ENCODE measurements around the gene SOCS4.

Gene SOCS4

GRCh38 chr14:55047301-55048053, 20.4 kb downstream of the SOCS4 start:
- 0 out of 2 replicates have a peak, but pooled peaks cover under 1% of the 10 kb centered on the region for H4K20me1 ChIP-seq (ENCODE audit: insufficient read depth)
- peaks cover under 1% of the 10 kb centered on the region for H3K4me1 ChIP-seq (ENCODE audit: low read depth, poor library complexity, severe bottlenecking)
- H3K79me2 ChIP-seq (ENCODE audit: insufficient read depth, low read depth) = peaks cover 5% of the 10 kb centered on the region
- no peaks in the 10 kb centered on the region for H3K36me3 ChIP-seq (ENCODE audit: insufficient read depth)
- no peak overlapping the region for H3K9ac ChIP-seq
- no peaks in the 10 kb centered on the region for H3K27me3 ChIP-seq (ENCODE audit: insufficient read depth, low read depth)
- H3K4me2 ChIP-seq = no peak overlapping the region
- no peak overlapping the region for H3K27ac ChIP-seq
- H2AFZ ChIP-seq (ENCODE audit: low read depth) = no peak overlapping the region
- H3K4me3 ChIP-seq (IDR thresholded peaks at IDR 0.05; ENCODE audit: insufficient read depth, low read depth, low read length) = no peak overlapping the region
- no peak for TF ChIP-seq CTCF (conservative IDR thresholded peaks at IDR 0.05; ENCODE audit: low read depth, low read length)

DNA sequence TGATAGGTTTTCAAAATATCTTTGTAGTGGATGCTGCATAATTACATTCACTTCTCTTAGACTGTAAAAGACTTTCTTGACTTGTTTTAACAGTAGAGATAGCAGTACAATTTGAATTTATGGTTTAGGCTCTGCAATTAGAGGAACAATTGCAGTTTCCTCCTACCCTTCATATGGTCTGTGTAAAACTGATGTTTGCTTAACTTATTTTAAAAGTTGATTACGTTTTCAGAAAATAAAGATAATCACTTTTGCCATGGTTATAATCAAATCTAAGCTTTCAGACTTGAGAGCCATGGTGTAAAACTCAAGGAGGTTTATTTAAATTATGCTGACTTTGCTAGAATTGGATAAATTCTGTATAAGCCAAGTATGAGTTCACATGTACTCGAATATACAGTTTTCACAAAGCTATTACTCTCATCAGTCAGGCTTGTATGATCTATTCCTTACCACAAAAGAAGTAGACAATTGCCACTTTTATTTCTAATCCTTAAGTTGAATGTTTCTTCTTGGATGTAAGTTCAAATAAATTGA, 21.9 kb downstream of the SOCS4 start:
- H2AFZ ChIP-seq (ENCODE audit: low read depth) = no peak overlapping the region
- no peak overlapping the region for H3K4me2 ChIP-seq
- no peaks in the 10 kb centered on the region for H3K27me3 ChIP-seq (ENCODE audit: insufficient read depth, low read depth)
- peaks cover 12% of the 10 kb centered on the region for H3K4me1 ChIP-seq (ENCODE audit: low read depth, poor library complexity, severe bottlenecking)
- H4K20me1 ChIP-seq (ENCODE audit: insufficient read depth) = 0 out of 2 replicates have a peak, but pooled peaks cover 7% of the 10 kb centered on the region
- H3K4me3 ChIP-seq (IDR thresholded peaks at IDR 0.05; ENCODE audit: insufficient read depth, low read depth, low read length) = no peak overlapping the region
- peaks cover 20% of the 10 kb centered on the region for H3K79me2 ChIP-seq (ENCODE audit: insufficient read depth, low read depth)
- no peak overlapping the region for H3K9ac ChIP-seq
- H3K27ac ChIP-seq = no peak overlapping the region
- no peaks in the 10 kb centered on the region for H3K36me3 ChIP-seq (ENCODE audit: insufficient read depth)
- no peak for TF ChIP-seq CTCF (conservative IDR thresholded peaks at IDR 0.05; ENCODE audit: low read depth, low read length)

DNA sequence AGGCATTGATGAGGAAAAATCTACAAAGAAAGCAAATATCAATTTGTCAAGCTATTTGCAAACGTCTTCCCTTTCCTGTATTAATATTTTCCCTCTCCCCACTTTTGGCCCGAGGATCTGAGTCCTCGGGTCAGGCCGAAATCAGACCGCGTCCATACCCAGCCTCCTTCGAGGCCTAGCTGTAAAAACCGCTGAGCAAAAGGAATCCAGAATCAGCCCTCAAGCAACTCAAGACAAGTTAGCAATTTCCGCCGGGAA, 24.1 kb downstream of the SOCS4 start:
- Histone ChIP-seq H4K20me1 (ENCODE audit: insufficient read depth) (peaks cover 18% of the 10 kb centered on the region; the same call in 1 of the 2 replicates), H3K27ac (peak overlapping the region; percentile 93), H3K36me3 (ENCODE audit: insufficient read depth) (no peaks in the 10 kb centered on the region), H3K4me1 (ENCODE audit: low read depth, poor library complexity, severe bottlenecking) (peaks cover 12% of the 10 kb centered on the region), H3K4me3 (IDR thresholded peaks at IDR 0.05; ENCODE audit: insufficient read depth, low read depth, low read length) (no peak overlapping the region), H3K27me3 (ENCODE audit: insufficient read depth, low read depth) (no peaks in the 10 kb centered on the region), H2AFZ (ENCODE audit: low read depth) (peak overlapping the region; percentile 92), H3K79me2 (ENCODE audit: insufficient read depth, low read depth) (peaks cover 40% of the 10 kb centered on the region), H3K9ac (peak overlapping the region; percentile 98), H3K4me2 (peak overlapping the region; percentile 31)
- no peak for TF ChIP-seq CTCF (conservative IDR thresholded peaks at IDR 0.05; ENCODE audit: low read depth, low read length)

DNA sequence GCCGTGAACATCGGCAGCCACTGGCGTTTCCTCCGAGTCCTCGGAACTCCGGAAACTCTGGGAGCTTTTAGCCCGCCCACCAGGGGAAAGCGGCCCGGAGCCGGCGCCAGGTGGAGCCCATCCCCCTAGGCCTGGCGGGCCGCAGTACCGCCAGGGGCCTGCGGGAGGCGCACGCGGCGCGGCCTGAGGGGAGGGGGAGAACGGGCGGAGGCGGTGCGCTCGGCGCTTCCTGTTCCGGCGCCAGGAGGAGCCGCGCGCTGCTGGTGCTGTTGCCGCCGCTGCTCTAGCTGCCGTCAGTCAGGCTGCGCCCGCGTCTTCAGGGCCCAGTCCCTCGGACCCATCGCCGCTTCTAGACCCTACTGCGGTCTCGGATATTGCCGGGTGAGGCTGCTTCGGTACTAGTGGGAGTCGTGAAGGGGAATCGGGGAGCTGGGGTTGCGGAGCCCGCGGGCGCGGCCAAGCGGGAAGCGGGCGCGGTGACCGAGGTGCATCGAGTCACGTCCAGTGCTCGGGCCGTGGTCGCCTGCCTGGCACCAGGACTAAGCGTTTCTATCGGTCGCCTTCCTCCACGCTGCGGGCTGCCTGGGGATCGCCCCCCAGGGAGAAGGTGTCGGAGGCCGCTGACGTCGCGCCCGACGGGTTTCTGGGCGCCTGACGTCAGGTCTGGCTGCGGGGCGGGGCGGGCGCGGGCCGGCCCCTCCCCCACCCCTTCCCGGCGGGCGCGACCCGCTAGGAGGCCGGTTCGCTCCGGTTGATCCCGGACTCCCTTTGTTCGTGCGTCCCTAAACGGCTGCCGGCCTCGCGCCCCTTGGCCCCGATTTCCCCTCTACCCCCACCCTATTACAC, 24.6 kb downstream of the SOCS4 start, which contains the start of gene MAPK1IP1L:
Gene MAPK1IP1L, plus strand, starts transcription at position 225 of the 846 bp plus-strand sequence. CDS start 10,037 bp downstream, outside the sequence.
- Histone ChIP-seq H3K36me3 (ENCODE audit: insufficient read depth) (no peaks in the 10 kb centered on the region), H3K27me3 (ENCODE audit: insufficient read depth, low read depth) (no peaks in the 10 kb centered on the region), H4K20me1 (ENCODE audit: insufficient read depth) (peaks cover 18% of the 10 kb centered on the region; the same call in 1 of the 2 replicates), H3K4me3 (IDR thresholded peaks at IDR 0.05; ENCODE audit: insufficient read depth, low read depth, low read length) (no peak within 1 kb of the TSS), H2AFZ (ENCODE audit: low read depth) (peak within 1 kb of the TSS; percentile 92), H3K9ac (peak within 1 kb of the TSS; percentile 98), H3K4me1 (ENCODE audit: low read depth, poor library complexity, severe bottlenecking) (peaks cover 12% of the 10 kb centered on the region), H3K79me2 (ENCODE audit: insufficient read depth, low read depth) (peaks cover 46% of the 10 kb centered on the region), H3K27ac (peak within 1 kb of the TSS; percentile 93), H3K4me2 (peak within 1 kb of the TSS; percentile 97)
- TF ChIP-seq CTCF (conservative IDR thresholded peaks at IDR 0.05; ENCODE audit: low read depth, low read length) = peak; percentile 81
